Parathyroid adenoma (tissue), 2 donors: ENCODE data around the gene SEMA3A.

Source experiments
- H2AFZ ChIP-seq: fragments of 300-600 bp; sonication (generic); one replicate; pipeline ENCODE4 v1.7.0; 2017; ENCODE audit warnings: antibody characterized with exemption, mild to moderate bottlenecking
- H3K27ac ChIP-seq: fragments of 300-600 bp; sonication (generic); one replicate; pipeline ENCODE4 v1.7.0; 2017
- H3K27me3 ChIP-seq: fragments of 300-600 bp; sonication (generic); one replicate; pipeline ENCODE4 v1.7.0; 2017; ENCODE audit warnings: low read length; ENCODE audit not compliant: control insufficient read depth, insufficient read depth
- H3K36me3 ChIP-seq: fragments of 300-600 bp; sonication (generic); one replicate; pipeline ENCODE4 v1.7.0; 2017; ENCODE audit warnings: low read length; ENCODE audit not compliant: control insufficient read depth, insufficient read depth
- H3K4me1 ChIP-seq: fragments of 300-600 bp; sonication (generic); one replicate; pipeline ENCODE4 v1.7.0; 2017; ENCODE audit warnings: control low read depth
- H3K4me2 ChIP-seq: fragments of 300-600 bp; sonication (generic); one replicate; pipeline ENCODE4 v1.7.0; 2017; ENCODE audit warnings: low read length
- H3K4me3 ChIP-seq: fragments of 300-600 bp; sonication (generic); one replicate; pipeline ENCODE4 v1.7.0; 2017; ENCODE audit warnings: low read depth, low read length
- H3K79me2 ChIP-seq: fragments of 300-600 bp; sonication (generic); one replicate; pipeline ENCODE4 v1.7.0; 2017; ENCODE audit warnings: control low read depth
- H3K9ac ChIP-seq: fragments of 300-600 bp; sonication (generic); one replicate; pipeline ENCODE4 v1.7.0; 2017; ENCODE audit warnings: mild to moderate bottlenecking
- H3K9me3 ChIP-seq: fragments of 300-600 bp; sonication (generic); one replicate; pipeline ENCODE4 v1.7.0; 2017; ENCODE audit warnings: low read length; ENCODE audit not compliant: control insufficient read depth
- TF ChIP-seq, protein P1 (sequence below): fragments of 300-600 bp; sonication (generic); IDR thresholded peaks from one replicate; pipeline ENCODE4 v1.7.0; 2017; ENCODE audit warnings: antibody characterized with exemption, mild to moderate bottlenecking
- donor health status: primary hyperparathyroidism.

The SEMA3A gene

GRCh38 chr7:84102213-84102612 lies 92.4 kb downstream of the SEMA3A start:
- no peaks in the 10 kb centered on the region for H3K79me2 ChIP-seq
- H2AFZ ChIP-seq = no peak overlapping the region
- no peaks in the 10 kb centered on the region for H3K36me3 ChIP-seq
- no peaks in the 10 kb centered on the region for H3K27me3 ChIP-seq
- no peaks in the 10 kb centered on the region for H3K9me3 ChIP-seq
- no peak overlapping the region for H3K4me2 ChIP-seq
- H3K4me1 ChIP-seq = no peaks in the 10 kb centered on the region
- TF ChIP-seq, protein P1, sequence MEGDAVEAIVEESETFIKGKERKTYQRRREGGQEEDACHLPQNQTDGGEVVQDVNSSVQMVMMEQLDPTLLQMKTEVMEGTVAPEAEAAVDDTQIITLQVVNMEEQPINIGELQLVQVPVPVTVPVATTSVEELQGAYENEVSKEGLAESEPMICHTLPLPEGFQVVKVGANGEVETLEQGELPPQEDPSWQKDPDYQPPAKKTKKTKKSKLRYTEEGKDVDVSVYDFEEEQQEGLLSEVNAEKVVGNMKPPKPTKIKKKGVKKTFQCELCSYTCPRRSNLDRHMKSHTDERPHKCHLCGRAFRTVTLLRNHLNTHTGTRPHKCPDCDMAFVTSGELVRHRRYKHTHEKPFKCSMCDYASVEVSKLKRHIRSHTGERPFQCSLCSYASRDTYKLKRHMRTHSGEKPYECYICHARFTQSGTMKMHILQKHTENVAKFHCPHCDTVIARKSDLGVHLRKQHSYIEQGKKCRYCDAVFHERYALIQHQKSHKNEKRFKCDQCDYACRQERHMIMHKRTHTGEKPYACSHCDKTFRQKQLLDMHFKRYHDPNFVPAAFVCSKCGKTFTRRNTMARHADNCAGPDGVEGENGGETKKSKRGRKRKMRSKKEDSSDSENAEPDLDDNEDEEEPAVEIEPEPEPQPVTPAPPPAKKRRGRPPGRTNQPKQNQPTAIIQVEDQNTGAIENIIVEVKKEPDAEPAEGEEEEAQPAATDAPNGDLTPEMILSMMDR = no peak
- H3K4me3 ChIP-seq = no peak overlapping the region
- H3K9ac ChIP-seq = no peak overlapping the region
- H3K27ac ChIP-seq = no peak overlapping the region

GRCh38 chr7:84100866-84101265 lies 93.7 kb downstream of the SEMA3A start:
- Histone ChIP-seq H3K4me1 (no peaks in the 10 kb centered on the region), H3K4me3 (no peak overlapping the region), H3K9ac (no peak overlapping the region), H3K36me3 (no peaks in the 10 kb centered on the region), H3K27ac (no peak overlapping the region), H3K4me2 (no peak overlapping the region), H2AFZ (no peak overlapping the region), H3K27me3 (no peaks in the 10 kb centered on the region), H3K79me2 (no peaks in the 10 kb centered on the region), H3K9me3 (no peaks in the 10 kb centered on the region)
- TF ChIP-seq, protein P1 = no peak

DNA sequence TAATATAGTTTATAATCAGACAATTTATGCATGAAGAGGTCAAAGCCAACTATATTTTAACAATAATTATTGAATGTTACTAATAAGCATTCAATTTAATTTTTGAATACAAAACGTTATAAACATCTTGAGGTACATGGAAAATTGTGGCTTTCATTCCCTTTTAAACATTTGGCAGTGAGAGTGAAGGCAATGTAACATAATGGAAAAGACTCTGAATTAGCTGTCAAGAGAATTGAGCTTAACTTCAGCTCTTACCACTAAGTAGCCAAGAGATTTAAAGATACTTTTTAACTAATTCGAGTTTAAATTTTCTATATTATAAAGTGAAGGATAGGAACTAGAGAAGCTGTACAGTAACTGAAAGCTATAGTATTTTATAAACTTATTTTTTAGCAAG lies 98.6 kb downstream of the SEMA3A start:
- H3K4me1 ChIP-seq = no peaks in the 10 kb centered on the region
- H3K4me3 ChIP-seq = no peak overlapping the region
- no peaks in the 10 kb centered on the region for H3K27me3 ChIP-seq
- no peaks in the 10 kb centered on the region for H3K9me3 ChIP-seq
- no peak overlapping the region for H2AFZ ChIP-seq
- H3K27ac ChIP-seq = no peak overlapping the region
- TF ChIP-seq, protein P1 = no peak
- H3K36me3 ChIP-seq = no peaks in the 10 kb centered on the region
- H3K4me2 ChIP-seq = no peak overlapping the region
- H3K79me2 ChIP-seq = no peaks in the 10 kb centered on the region
- no peak overlapping the region for H3K9ac ChIP-seq

GRCh38 chr7:84092207-84092606 lies 102.4 kb downstream of the SEMA3A start:
- H3K79me2 ChIP-seq = no peaks in the 10 kb centered on the region
- TF ChIP-seq, protein P1 = no peak
- H2AFZ ChIP-seq = no peak overlapping the region
- H3K27me3 ChIP-seq = no peaks in the 10 kb centered on the region
- H3K9me3 ChIP-seq = no peaks in the 10 kb centered on the region
- H3K4me1 ChIP-seq = no peaks in the 10 kb centered on the region
- H3K4me2 ChIP-seq = no peak overlapping the region
- no peaks in the 10 kb centered on the region for H3K36me3 ChIP-seq
- no peak overlapping the region for H3K27ac ChIP-seq
- H3K4me3 ChIP-seq = no peak overlapping the region
- H3K9ac ChIP-seq = no peak overlapping the region

- Histone ChIP-seq H3K27me3 (no peaks in the 10 kb centered on the region), H3K9me3 (no peaks in the 10 kb centered on the region), H3K4me3 (no peak overlapping the region), H3K36me3 (no peaks in the 10 kb centered on the region), H3K9ac (no peak overlapping the region), H3K4me1 (no peaks in the 10 kb centered on the region), H2AFZ (no peak overlapping the region), H3K4me2 (no peak overlapping the region), H3K79me2 (no peaks in the 10 kb centered on the region), H3K27ac (no peak overlapping the region)
- TF ChIP-seq, protein P1 = no peak
Observed at GRCh38 chr7:84091318-84091717, 103.3 kb downstream of the SEMA3A start.
